NCI-H345 treated with DMSO at 0.1 percent for 48 hours (cell line): ENCODE data around the gene KCND2.

Experiments
- DNase-seq: peaks from one replicate; lab custom pipeline; 2025; ENCODE audit not compliant: unreplicated experiment; lab: John Stamatoyannopoulos, UW

KCND2 gene

GRCh38 chr7:120480472-120480871, 207.5 kb downstream of the KCND2 start:
- no peak for DNase-seq

GRCh38 chr7:120480930-120481329, 208.0 kb downstream of the KCND2 start:
- DNase-seq = no peak

GRCh38 chr7:120486164-120486563, 213.2 kb downstream of the KCND2 start:
- no peak for DNase-seq

GRCh38 chr7:120502132-120502531, 229.2 kb downstream of the KCND2 start:
- DNase-seq = no peak

GRCh38 chr7:120502825-120503224, 229.8 kb downstream of the KCND2 start:
- no peak for DNase-seq

GRCh38 chr7:120504386-120504785, 231.4 kb downstream of the KCND2 start:
- no peak for DNase-seq

- DNase-seq = no peak
These were observed 232.8 kb downstream of the KCND2 start for GRCh38 chr7:120505770-120506169.

GRCh38 chr7:120512701-120513100, 239.7 kb downstream of the KCND2 start:
- no peak for DNase-seq

- no peak for DNase-seq
These were observed 246.2 kb downstream of the KCND2 start for GRCh38 chr7:120519224-120519623.

GRCh38 chr7:120521761-120522737, 249.1 kb downstream of the KCND2 start:
- no peak for DNase-seq

GRCh38 chr7:120523985-120524384, 251.0 kb downstream of the KCND2 start:
- no peak for DNase-seq

- DNase-seq = no peak
These were observed 254.0 kb downstream of the KCND2 start for GRCh38 chr7:120526902-120527509.

GRCh38 chr7:120529736-120530135, 256.8 kb downstream of the KCND2 start:
- DNase-seq = no peak

GRCh38 chr7:120538335-120538734, 265.4 kb downstream of the KCND2 start:
- DNase-seq = no peak

- no peak for DNase-seq
These were observed 266.3 kb downstream of the KCND2 start for GRCh38 chr7:120539321-120539720.

- DNase-seq = no peak
These were observed 274.6 kb downstream of the KCND2 start for GRCh38 chr7:120547605-120548004.

GRCh38 chr7:120550494-120551048, 277.6 kb downstream of the KCND2 start:
- DNase-seq = no peak

GRCh38 chr7:120553491-120553890, 280.5 kb downstream of the KCND2 start:
- no peak for DNase-seq

- DNase-seq = peak; percentile 29
These were observed 282.1 kb downstream of the KCND2 start for GRCh38 chr7:120554960-120555571.

- DNase-seq = no peak
These were observed 291.2 kb downstream of the KCND2 start for GRCh38 chr7:120564145-120564544.

GRCh38 chr7:120567204-120567603, 294.2 kb downstream of the KCND2 start:
- no peak for DNase-seq
